Measurements from ENCODE around the gene HMBS.
"Not testable (repeated sequence)": the region's sequence is repeated elsewhere in the genome, so short reads cannot be mapped to it uniquely, and the experiment has no call there.

HMBS gene

GRCh38 chr11:119134389-119134978, 49.8 kb downstream of the HMBS start:
- H3K9me3 ChIP-seq (ENCODE audit: control insufficient read depth, insufficient read depth, low read depth, low read length): no peaks in the 10 kb centered on the region
- H3K4me3 ChIP-seq (ENCODE audit: low read depth, low read length): no peak overlapping the region
- no peaks in the 10 kb centered on the region for H3K4me1 ChIP-seq (ENCODE audit: control insufficient read depth, insufficient read depth, low read length)
- ChIA-PET CTCF (interaction anchor here (0.5 to 3.3 kb wide), 9 partner anchors 10 to 62 kb away, joined by 3 to 18 read pairs (median 3); partner anchors contain the start of genes HINFP and HMBS), POLR2A (interaction anchor here (1.4 kb wide), 1 partner anchor 13 kb away, joined by 4 read pairs; the partner anchor contains the start of gene HINFP)
- peaks cover 4 to 55% of the 10 kb centered on the region in 2 experiments; a peak in 2 of 3 replicates for H3K36me3 ChIP-seq (ENCODE audit: control insufficient read depth in 2 of 2, insufficient read depth in 1 of 2, low read length in 2 of 2)
- H3K27ac ChIP-seq (ENCODE audit: extremely low read depth, low read depth, low read length): no peak overlapping the region
- TF ChIP-seq ZNF280C (tag by site-specific recombination; IDR thresholded peaks at IDR 0.05): no peak
- TF ChIP-seq ZNF433 (tag by site-specific recombination; IDR thresholded peaks at IDR 0.05; ENCODE audit: low read depth): no peak
- TF ChIP-seq GLI2 (tag by site-specific recombination; IDR thresholded peaks at IDR 0.05; ENCODE audit: borderline replicate concordance, low read depth): no peak
- no peak for TF ChIP-seq ZNF239 (tag by site-specific recombination; IDR thresholded peaks at IDR 0.05)
- TF ChIP-seq PRDM6 (tag by site-specific recombination; IDR thresholded peaks at IDR 0.05): no peak
- TF ChIP-seq OVOL3 (tag by site-specific recombination; IDR thresholded peaks at IDR 0.05): no peak
- no peak for TF ChIP-seq AEBP2 (tag by site-specific recombination; IDR thresholded peaks at IDR 0.05; ENCODE audit: borderline replicate concordance)
- TF ChIP-seq ATF2 (tag by site-specific recombination; IDR thresholded peaks at IDR 0.05; ENCODE audit: low read depth): no peak
- TF ChIP-seq KLF16 (tag by site-specific recombination; IDR thresholded peaks at IDR 0.05): no peak
- TF ChIP-seq ZNF423 (tag by site-specific recombination; IDR thresholded peaks at IDR 0.05): no peak
- no peak for TF ChIP-seq ZNF544 (tag by site-specific recombination; IDR thresholded peaks at IDR 0.05)
- TF ChIP-seq ZNF521 (tag by site-specific recombination; IDR thresholded peaks at IDR 0.05): no peak
- TF ChIP-seq ZSCAN30 (tag by site-specific recombination; IDR thresholded peaks at IDR 0.05): no peak
- TF ChIP-seq GLI4 (tag by site-specific recombination; IDR thresholded peaks at IDR 0.05): no peak
- TF ChIP-seq HIC1 (tag by site-specific recombination; IDR thresholded peaks at IDR 0.05): no peak

- CTCF ChIA-PET: interaction anchor here (0.6 to 1.6 kb wide), 7 partner anchors 9 to 260 kb away, joined by 3 to 5 read pairs (median 3); partner anchors contain the start of gene CBL
- H3K36me3 ChIP-seq (ENCODE audit: control insufficient read depth in 2 of 2, insufficient read depth in 1 of 2, low read length in 2 of 2); H3K27ac ChIP-seq (ENCODE audit: extremely low read depth, low read depth, low read length); POLR2A ChIA-PET; H3K4me1 ChIP-seq (ENCODE audit: control insufficient read depth, insufficient read depth, low read length); H3K9me3 ChIP-seq (ENCODE audit: control insufficient read depth, insufficient read depth, low read depth, low read length); H3K4me3 ChIP-seq (ENCODE audit: low read depth, low read length): not testable (repeated sequence)
Observed at GRCh38 chr11:119139276-119139675, 54.6 kb downstream of the HMBS start.

Data from HEK293 (cell line).